Measurements from ENCODE around the gene LATS2.
A peak's percentile ranks its signal among the peaks of the same experiment; 100 is the strongest.

LATS2 gene

DNA sequence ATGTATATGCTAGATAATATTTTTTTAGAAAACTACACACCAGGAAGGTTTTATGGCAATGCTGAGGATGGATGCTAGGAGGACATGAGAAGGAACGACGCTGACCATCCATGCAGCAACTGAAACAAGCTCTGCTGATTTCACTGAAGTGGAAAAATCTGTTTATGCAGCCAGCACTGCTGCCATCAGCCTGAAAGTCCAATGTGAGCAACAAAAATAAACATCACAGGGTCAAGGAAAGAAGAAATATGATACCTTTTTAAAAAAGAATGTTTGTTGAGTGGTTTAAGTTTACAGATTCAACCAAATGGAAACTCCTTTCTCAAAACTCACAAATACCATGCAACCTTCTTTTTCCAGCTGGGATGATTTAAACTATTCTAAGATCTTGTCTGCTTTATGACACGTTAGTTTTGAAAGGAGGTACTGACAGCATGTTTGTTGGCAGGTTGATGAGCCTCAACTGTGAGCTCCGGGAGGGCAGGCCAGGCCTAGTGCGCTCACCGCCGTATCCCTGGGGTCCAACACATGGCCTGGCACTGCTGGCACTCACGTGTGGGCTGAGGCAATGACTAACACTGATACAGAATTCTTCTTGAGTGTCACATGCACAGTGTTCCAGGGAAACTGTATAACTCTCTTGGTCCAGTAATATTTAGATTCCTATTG, 46.8 kb downstream of the LATS2 start (continued):
- no peak for TF ChIP-seq ZNF792 (tag by site-specific recombination; IDR thresholded peaks at IDR 0.05)
- no peak for TF ChIP-seq KLF10 (tag by site-specific recombination; IDR thresholded peaks at IDR 0.05)
- TF ChIP-seq, protein P1, sequence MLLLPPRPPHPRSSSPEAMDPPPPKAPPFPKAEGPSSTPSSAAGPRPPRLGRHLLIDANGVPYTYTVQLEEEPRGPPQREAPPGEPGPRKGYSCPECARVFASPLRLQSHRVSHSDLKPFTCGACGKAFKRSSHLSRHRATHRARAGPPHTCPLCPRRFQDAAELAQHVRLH (tag by site-specific recombination; IDR thresholded peaks at IDR 0.05), result 0 out of 2 replicates have a peak, but pooled peaks have one; percentile 33
- no peak for TF ChIP-seq ZNF302 (tag by site-specific recombination; IDR thresholded peaks at IDR 0.05; ENCODE audit: low read depth)
- TF ChIP-seq, protein P2, sequence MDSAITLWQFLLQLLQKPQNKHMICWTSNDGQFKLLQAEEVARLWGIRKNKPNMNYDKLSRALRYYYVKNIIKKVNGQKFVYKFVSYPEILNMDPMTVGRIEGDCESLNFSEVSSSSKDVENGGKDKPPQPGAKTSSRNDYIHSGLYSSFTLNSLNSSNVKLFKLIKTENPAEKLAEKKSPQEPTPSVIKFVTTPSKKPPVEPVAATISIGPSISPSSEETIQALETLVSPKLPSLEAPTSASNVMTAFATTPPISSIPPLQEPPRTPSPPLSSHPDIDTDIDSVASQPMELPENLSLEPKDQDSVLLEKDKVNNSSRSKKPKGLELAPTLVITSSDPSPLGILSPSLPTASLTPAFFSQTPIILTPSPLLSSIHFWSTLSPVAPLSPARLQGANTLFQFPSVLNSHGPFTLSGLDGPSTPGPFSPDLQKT (IDR thresholded peaks at IDR 0.05; ENCODE audit: borderline replicate concordance, low read depth, low read length), result no peak
- TF ChIP-seq IKZF3 (tag by site-specific recombination; IDR thresholded peaks at IDR 0.05), result peak; percentile 23; the same call in 1 of the 2 replicates
- peak; percentile 19; the same call in 1 of the 2 replicates for TF ChIP-seq ZNF518A (tag by site-specific recombination; conservative IDR thresholded peaks at IDR 0.05; ENCODE audit: low read depth)
- no peak; the same call in 1 of the 2 replicates for TF ChIP-seq ZNF324 (tag by site-specific recombination; IDR thresholded peaks at IDR 0.05)
- TF ChIP-seq, protein P3, sequence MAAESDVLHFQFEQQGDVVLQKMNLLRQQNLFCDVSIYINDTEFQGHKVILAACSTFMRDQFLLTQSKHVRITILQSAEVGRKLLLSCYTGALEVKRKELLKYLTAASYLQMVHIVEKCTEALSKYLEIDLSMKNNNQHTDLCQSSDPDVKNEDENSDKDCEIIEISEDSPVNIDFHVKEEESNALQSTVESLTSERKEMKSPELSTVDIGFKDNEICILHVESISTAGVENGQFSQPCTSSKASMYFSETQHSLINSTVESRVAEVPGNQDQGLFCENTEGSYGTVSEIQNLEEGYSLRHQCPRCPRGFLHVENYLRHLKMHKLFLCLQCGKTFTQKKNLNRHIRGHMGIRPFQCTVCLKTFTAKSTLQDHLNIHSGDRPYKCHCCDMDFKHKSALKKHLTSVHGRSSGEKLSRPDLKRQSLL (tag by site-specific recombination; IDR thresholded peaks at IDR 0.05), result no peak
- no peak for TF ChIP-seq ZNF768 (tag by site-specific recombination; IDR thresholded peaks at IDR 0.05)
- TF ChIP-seq, protein P4, sequence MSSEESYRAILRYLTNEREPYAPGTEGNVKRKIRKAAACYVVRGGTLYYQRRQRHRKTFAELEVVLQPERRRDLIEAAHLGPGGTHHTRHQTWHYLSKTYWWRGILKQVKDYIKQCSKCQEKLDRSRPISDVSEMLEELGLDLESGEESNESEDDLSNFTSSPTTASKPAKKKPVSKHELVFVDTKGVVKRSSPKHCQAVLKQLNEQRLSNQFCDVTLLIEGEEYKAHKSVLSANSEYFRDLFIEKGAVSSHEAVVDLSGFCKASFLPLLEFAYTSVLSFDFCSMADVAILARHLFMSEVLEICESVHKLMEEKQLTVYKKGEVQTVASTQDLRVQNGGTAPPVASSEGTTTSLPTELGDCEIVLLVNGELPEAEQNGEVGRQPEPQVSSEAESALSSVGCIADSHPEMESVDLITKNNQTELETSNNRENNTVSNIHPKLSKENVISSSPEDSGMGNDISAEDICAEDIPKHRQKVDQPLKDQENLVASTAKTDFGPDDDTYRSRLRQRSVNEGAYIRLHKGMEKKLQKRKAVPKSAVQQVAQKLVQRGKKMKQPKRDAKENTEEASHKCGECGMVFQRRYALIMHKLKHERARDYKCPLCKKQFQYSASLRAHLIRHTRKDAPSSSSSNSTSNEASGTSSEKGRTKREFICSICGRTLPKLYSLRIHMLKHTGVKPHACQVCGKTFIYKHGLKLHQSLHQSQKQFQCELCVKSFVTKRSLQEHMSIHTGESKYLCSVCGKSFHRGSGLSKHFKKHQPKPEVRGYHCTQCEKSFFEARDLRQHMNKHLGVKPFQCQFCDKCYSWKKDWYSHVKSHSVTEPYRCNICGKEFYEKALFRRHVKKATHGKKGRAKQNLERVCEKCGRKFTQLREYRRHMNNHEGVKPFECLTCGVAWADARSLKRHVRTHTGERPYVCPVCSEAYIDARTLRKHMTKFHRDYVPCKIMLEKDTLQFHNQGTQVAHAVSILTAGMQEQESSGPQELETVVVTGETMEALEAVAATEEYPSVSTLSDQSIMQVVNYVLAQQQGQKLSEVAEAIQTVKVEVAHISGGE (tag by site-specific recombination; conservative IDR thresholded peaks at IDR 0.05; ENCODE audit: low read depth), result no peak
- no peak for TF ChIP-seq ZNF624 (tag by site-specific recombination; IDR thresholded peaks at IDR 0.05)
- TF ChIP-seq, protein P5, sequence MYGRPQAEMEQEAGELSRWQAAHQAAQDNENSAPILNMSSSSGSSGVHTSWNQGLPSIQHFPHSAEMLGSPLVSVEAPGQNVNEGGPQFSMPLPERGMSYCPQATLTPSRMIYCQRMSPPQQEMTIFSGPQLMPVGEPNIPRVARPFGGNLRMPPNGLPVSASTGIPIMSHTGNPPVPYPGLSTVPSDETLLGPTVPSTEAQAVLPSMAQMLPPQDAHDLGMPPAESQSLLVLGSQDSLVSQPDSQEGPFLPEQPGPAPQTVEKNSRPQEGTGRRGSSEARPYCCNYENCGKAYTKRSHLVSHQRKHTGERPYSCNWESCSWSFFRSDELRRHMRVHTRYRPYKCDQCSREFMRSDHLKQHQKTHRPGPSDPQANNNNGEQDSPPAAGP (tag by site-specific recombination; IDR thresholded peaks at IDR 0.05), result no peak
- TF ChIP-seq SP2 (tag by site-specific recombination; IDR thresholded peaks at IDR 0.05), result no peak
- TF ChIP-seq WT1 (tag by site-specific recombination; IDR thresholded peaks at IDR 0.05), result peak; percentile 71
- peak; percentile 94 for TF ChIP-seq ZBTB20 (tag by site-specific recombination; IDR thresholded peaks at IDR 0.05)
- peak; percentile 25 for TF ChIP-seq SETDB1 (IDR thresholded peaks at IDR 0.05; ENCODE audit: insufficient read length, low read length)
- TF ChIP-seq ZBTB44 (tag by site-specific recombination; IDR thresholded peaks at IDR 0.05), result peak; percentile 91
- 0 out of 2 replicates have a peak, but pooled peaks have one; percentile 22 for TF ChIP-seq ZBTB48 (tag by site-specific recombination; IDR thresholded peaks at IDR 0.05)
- no peak for TF ChIP-seq ZNF544 (tag by site-specific recombination; IDR thresholded peaks at IDR 0.05)
- TF ChIP-seq SCRT1 (tag by site-specific recombination; IDR thresholded peaks at IDR 0.05; ENCODE audit: borderline replicate concordance), result no peak
- 0 out of 2 replicates have a peak, but pooled peaks have one; percentile 12 for TF ChIP-seq ZNF184 (tag by site-specific recombination; IDR thresholded peaks at IDR 0.05)
- peak; percentile 97 for TF ChIP-seq FEZF1 (tag by site-specific recombination; IDR thresholded peaks at IDR 0.05)
- TF ChIP-seq ZNF561 (tag by site-specific recombination; IDR thresholded peaks at IDR 0.05; ENCODE audit: borderline replicate concordance), result peak; percentile 53; the same call in 1 of the 2 replicates

Measured in HEK293 (cell line).